Fibroblast of lung (primary cell): ENCODE data around the gene GRM4. TPM values are rescaled to one million over a fixed set of nuclear protein-coding genes. Genes with fewer than 3 reads are reported as not detected.

Experiments used
- DNase-seq, 2 donors: peaks; one replicate each; pipeline versions ENCODE4 v3.0.0 to v3.0.0-alpha.2; 2010; ENCODE audit warnings: low read depth in 2 of 2
- H2AFZ ChIP-seq: 2 replicates; pipeline ENCODE4 v1.5.1; 2012; ENCODE audit warnings: low read length, control low read depth, inconsistent platforms
- H3K27ac ChIP-seq: 2 replicates; pipeline ENCODE4 v1.5.1; 2011; ENCODE audit warnings: low read length, control low read depth; ENCODE audit not compliant: insufficient read depth
- H3K27me3 ChIP-seq: 2 replicates; pipeline ENCODE4 v1.5.1; 2011; ENCODE audit warnings: mild to moderate bottlenecking, low read length; ENCODE audit not compliant: control insufficient read depth, insufficient read depth
- H3K36me3 ChIP-seq: 2 replicates; pipeline ENCODE4 v1.5.1; 2011; ENCODE audit warnings: low read length; ENCODE audit not compliant: control insufficient read depth, insufficient read depth
- H3K4me1 ChIP-seq: 2 replicates; pipeline ENCODE4 v1.5.1; 2011; ENCODE audit warnings: low read length; ENCODE audit not compliant: control insufficient read depth, insufficient read depth; ENCODE audit errors: extremely low read depth
- H3K4me2 ChIP-seq: 2 replicates; pipeline ENCODE4 v1.5.1; 2011; ENCODE audit warnings: low read length, control low read depth; ENCODE audit not compliant: insufficient read depth; ENCODE audit errors: extremely low read depth
- H3K4me3 ChIP-seq, 4 experiments: fragments of 200-600 bp in 1 of 4; sonication (generic) in 1 of 4; replicated peaks in 1 of 4; 2 replicates each; pipeline ENCODE4 v1.5.1; 2011 to 2016; ENCODE audit warnings: low read length in 4 of 4, low read depth in 3 of 4, mild to moderate bottlenecking in 3 of 4, control low read depth in 2 of 4, inconsistent platforms in 1 of 4, mixed read lengths in 1 of 4; ENCODE audit not compliant: insufficient read depth in 1 of 4; ENCODE audit errors: control extremely low read depth in 1 of 4
- H3K79me2 ChIP-seq: 2 replicates; pipeline ENCODE4 v1.5.1; 2012; ENCODE audit warnings: mild to moderate bottlenecking, low read length, inconsistent platforms; ENCODE audit not compliant: control insufficient read depth, insufficient read depth
- H3K9ac ChIP-seq: 2 replicates; pipeline ENCODE4 v1.5.1; 2011; ENCODE audit warnings: mild to moderate bottlenecking, low read length, control low read depth; ENCODE audit not compliant: insufficient read depth
- H3K9me3 ChIP-seq: 2 replicates; pipeline ENCODE4 v1.5.1; 2012; ENCODE audit warnings: low read depth, low read length; ENCODE audit not compliant: control insufficient read depth, insufficient read depth
- H4K20me1 ChIP-seq: 2 replicates; pipeline ENCODE4 v1.5.1; 2011; ENCODE audit warnings: low read length; ENCODE audit not compliant: control insufficient read depth, insufficient read depth; ENCODE audit errors: extremely low read depth
- EZH2 ChIP-seq: IDR thresholded peaks from 2 replicates; pipeline ENCODE4 v1.5.1; 2012; ENCODE audit warnings: low read length, control low read depth, mild to moderate bottlenecking; ENCODE audit errors: missing control alignments
- polyA plus RNA-seq, 2 donors: library from polyadenylated mRNA; depleted of rRNA in 1 of 2; stranded (reverse) in 1 of 2; unstranded in 1 of 2; fragments of >200 nt; gene quantifications; 2 replicates each; pipeline ENCODE4 v1.2.1, GENCODE V29; 2011 to 2012; ENCODE audit warnings: missing spikeins in 1 of 2
- total RNA-seq: library from RNA; depleted of rRNA; stranded (reverse); fragments of >200 nt; gene quantifications from 2 replicates; pipeline ENCODE4 v1.2.1, GENCODE V29; 2014
- TF ChIP-seq, protein P1 (sequence below), 2 donors: IDR thresholded peaks in 1 of 2; conservative IDR thresholded peaks in 1 of 2; 1 replicate in 1 of 2; 2 replicates in 1 of 2; pipeline ENCODE4 v1.5.1; 2011 to 2012; ENCODE audit warnings: low read length in 2 of 2, control low read depth in 1 of 2, inconsistent platforms in 1 of 2, low read depth in 1 of 2, mild to moderate bottlenecking in 1 of 2

The GRM4 gene
- total and polyA plus RNA-seq, 2 donors (not counting 1 experiment from before 2014, with no cell fraction given), result under 0.01 TPM; not detected in 1

- H3K36me3 ChIP-seq, result no peaks in the 10 kb centered on the region
- no peak for TF ChIP-seq EZH2
Observed at GRCh38 chr6:34041385-34041784, 104.5 kb downstream of the GRM4 start.

DNA sequence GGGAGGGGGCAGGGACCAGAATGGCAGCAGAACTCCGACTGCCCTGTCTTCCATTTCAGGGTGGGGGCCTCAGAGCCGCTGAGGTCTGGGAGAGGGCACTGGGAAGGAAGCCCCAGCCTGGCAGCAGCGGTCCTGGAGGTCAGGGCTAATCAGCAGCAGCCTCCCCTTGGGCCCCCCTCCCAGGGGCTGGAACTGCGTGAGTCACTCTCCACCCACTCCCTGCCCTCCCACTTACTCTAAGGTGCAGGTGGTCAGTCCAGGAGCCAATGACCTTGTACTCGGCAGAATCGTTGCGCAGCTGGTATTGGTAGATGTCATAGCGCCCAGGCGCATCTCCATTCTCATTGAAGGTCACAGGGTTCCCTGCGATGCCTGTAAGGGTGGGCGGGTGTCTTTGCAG is 105.9 kb downstream of the GRM4 start:
- Histone ChIP-seq H4K20me1 (no peaks in the 10 kb centered on the region), H3K36me3 (no peaks in the 10 kb centered on the region), H3K4me3 (no peak overlapping the region), H3K79me2 (no peaks in the 10 kb centered on the region), H2AFZ (no peak overlapping the region), H3K9ac (no peak overlapping the region), H3K4me1 (no peaks in the 10 kb centered on the region), H3K27me3 (peaks cover 2% of the 10 kb centered on the region), H3K27ac (no peak overlapping the region), H3K9me3 (no peaks in the 10 kb centered on the region), H3K4me2 (no peak overlapping the region)
- TF ChIP-seq EZH2, result no peak
- TF ChIP-seq, protein P1, sequence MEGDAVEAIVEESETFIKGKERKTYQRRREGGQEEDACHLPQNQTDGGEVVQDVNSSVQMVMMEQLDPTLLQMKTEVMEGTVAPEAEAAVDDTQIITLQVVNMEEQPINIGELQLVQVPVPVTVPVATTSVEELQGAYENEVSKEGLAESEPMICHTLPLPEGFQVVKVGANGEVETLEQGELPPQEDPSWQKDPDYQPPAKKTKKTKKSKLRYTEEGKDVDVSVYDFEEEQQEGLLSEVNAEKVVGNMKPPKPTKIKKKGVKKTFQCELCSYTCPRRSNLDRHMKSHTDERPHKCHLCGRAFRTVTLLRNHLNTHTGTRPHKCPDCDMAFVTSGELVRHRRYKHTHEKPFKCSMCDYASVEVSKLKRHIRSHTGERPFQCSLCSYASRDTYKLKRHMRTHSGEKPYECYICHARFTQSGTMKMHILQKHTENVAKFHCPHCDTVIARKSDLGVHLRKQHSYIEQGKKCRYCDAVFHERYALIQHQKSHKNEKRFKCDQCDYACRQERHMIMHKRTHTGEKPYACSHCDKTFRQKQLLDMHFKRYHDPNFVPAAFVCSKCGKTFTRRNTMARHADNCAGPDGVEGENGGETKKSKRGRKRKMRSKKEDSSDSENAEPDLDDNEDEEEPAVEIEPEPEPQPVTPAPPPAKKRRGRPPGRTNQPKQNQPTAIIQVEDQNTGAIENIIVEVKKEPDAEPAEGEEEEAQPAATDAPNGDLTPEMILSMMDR (conservative IDR thresholded peaks at IDR 0.05 in 1 of 2, IDR thresholded peaks at IDR 0.05 in 1 of 2; ENCODE audit: low read depth in 1 of 2, low read length in 2 of 2), result no peak
- no peak for DNase-seq

More at GRCh38 chr6:34041385-34041784, 104.5 kb downstream of the GRM4 start:
- Histone ChIP-seq H3K4me1 (no peaks in the 10 kb centered on the region), H3K27me3 (peaks cover 2% of the 10 kb centered on the region), H3K4me2 (no peak overlapping the region), H3K4me3 (no peak overlapping the region), H4K20me1 (no peaks in the 10 kb centered on the region), H3K79me2 (no peaks in the 10 kb centered on the region), H3K9me3 (no peaks in the 10 kb centered on the region), H3K27ac (no peak overlapping the region), H2AFZ (no peak overlapping the region), H3K9ac (no peak overlapping the region)
- DNase-seq, result no peak

- Histone ChIP-seq H2AFZ (no peak overlapping the region), H3K4me1 (no peaks in the 10 kb centered on the region)
- TF ChIP-seq, protein P1 (conservative IDR thresholded peaks at IDR 0.05 in 1 of 2, IDR thresholded peaks at IDR 0.05 in 1 of 2; ENCODE audit: low read depth in 1 of 2, low read length in 2 of 2), result no peak
- no peak for TF ChIP-seq EZH2
Observed at GRCh38 chr6:34037151-34037550, 108.7 kb downstream of the GRM4 start.

More at GRCh38 chr6:34037151-34037550, 108.7 kb downstream of the GRM4 start:
- Histone ChIP-seq H3K9ac (no peak overlapping the region), H3K36me3 (no peaks in the 10 kb centered on the region), H4K20me1 (no peaks in the 10 kb centered on the region), H3K79me2 (no peaks in the 10 kb centered on the region), H3K27ac (no peak overlapping the region), H3K4me3 (no peak overlapping the region), H3K27me3 (peaks cover 2% of the 10 kb centered on the region), H3K4me2 (no peak overlapping the region), H3K9me3 (no peaks in the 10 kb centered on the region)
- no peak for DNase-seq
